HL-60 (cell line): Measurements from ENCODE around the gene TBC1D30.

Experiments used
- DNase-seq, 2 experiments: peaks; one replicate each; pipeline ENCODE4 v3.0.0-alpha.2; 2010 to 2020; ENCODE audit warnings: low read depth in 1 of 2, low spot score in 1 of 2
- H3K27ac ChIP-seq: fragments of 250-450 bp; sonication (Bioruptor Pico); replicated peaks from 2 replicates; pipeline ENCODE4 v1.5.1; 2020; ENCODE audit warnings: mild to moderate bottlenecking, moderate library complexity
- H3K27me3 ChIP-seq: fragments of 250-450 bp; sonication (Bioruptor Pico); 2 replicates; pipeline ENCODE4 v1.5.1; 2021; ENCODE audit warnings: mild to moderate bottlenecking, moderate library complexity; ENCODE audit not compliant: insufficient read depth, poor library complexity, severe bottlenecking
- H3K4me3 ChIP-seq: replicated peaks from 2 replicates; pipeline ENCODE4 v1.5.1; 2011; ENCODE audit warnings: mild to moderate bottlenecking, control low read depth, low read length; ENCODE audit not compliant: insufficient read depth
- CTCF ChIP-seq: IDR thresholded peaks from one replicate; pipeline ENCODE4 v1.5.1; 2011; ENCODE audit warnings: low read length, control low read depth, inconsistent platforms; ENCODE audit not compliant: insufficient read depth
- GABPA ChIP-seq: IDR thresholded peaks from 2 replicates; pipeline ENCODE4 v1.6.1; 2012; ENCODE audit warnings: low read depth
- POLR2AphosphoS5 ChIP-seq: IDR thresholded peaks from 2 replicates; pipeline ENCODE4 v1.6.1; 2012; ENCODE audit warnings: low read depth
- REST ChIP-seq: IDR thresholded peaks from 2 replicates; pipeline ENCODE4 v1.6.1; 2012; ENCODE audit warnings: low read depth; ENCODE audit not compliant: insufficient replicate concordance
- SPI1 ChIP-seq: IDR thresholded peaks from 2 replicates; pipeline ENCODE4 v1.6.1; 2012; ENCODE audit warnings: low read depth, mild to moderate bottlenecking, borderline replicate concordance

The TBC1D30 gene

GRCh38 chr12:64882687-64883086 lies 58.2 kb downstream of the TBC1D30 start:
- TF ChIP-seq POLR2AphosphoS5 (no peak), SPI1 (no peak), GABPA (no peak), REST (no peak), CTCF (no peak)
- no peak overlapping the region for H3K27ac ChIP-seq
- DNase-seq, result no peak
- H3K4me3 ChIP-seq, result no peak overlapping the region
- H3K27me3 ChIP-seq, result no peaks in the 10 kb centered on the region

GRCh38 chr12:64883264-64884163 lies 59.1 kb downstream of the TBC1D30 start:
- no peaks in the 10 kb centered on the region for H3K27me3 ChIP-seq
- TF ChIP-seq REST, result no peak
- DNase-seq, result no peak
- no peak overlapping the region for H3K27ac ChIP-seq
- no peak overlapping the region for H3K4me3 ChIP-seq

- TF ChIP-seq CTCF, result no peak
- TF ChIP-seq SPI1, result no peak
- TF ChIP-seq GABPA, result no peak
- no peak for TF ChIP-seq POLR2AphosphoS5
- TF ChIP-seq REST, result no peak
- no peak for DNase-seq
Observed at GRCh38 chr12:64884164-64884542, 59.7 kb downstream of the TBC1D30 start.

More at GRCh38 chr12:64884164-64884542, 59.7 kb downstream of the TBC1D30 start:
- H3K27ac ChIP-seq, result no peak overlapping the region
- no peak overlapping the region for H3K4me3 ChIP-seq
- no peaks in the 10 kb centered on the region for H3K27me3 ChIP-seq
